ENCODE results near the gene ZNF683. TPM values are rescaled to one million over a fixed set of nuclear protein-coding genes. Genes with fewer than 3 reads are reported as not detected.

Gene ZNF683
- total RNA-seq, 2 donors from 2014 or later, result not detected

GRCh38 chr1:26368006-26368405 lies 4.5 kb downstream of the ZNF683 start:
- WGBS, 2 experiments (ENCODE audit: insufficient coverage in 1 of 2, insufficient read length in 1 of 2), result 83 to 100% methylated on average over 2 to 4 of the region's 4 CpGs
- H3K27ac Mint-ChIP-seq, result no peak overlapping the region
- Histone ChIP-seq H3K27me3 (ENCODE audit: control insufficient read depth, insufficient read depth, low read length, poor library complexity, severe bottlenecking) (peaks cover 8% of the 10 kb centered on the region), H3K27ac (ENCODE audit: low read depth, low read length) (no peak overlapping the region), H3K4me3 (ENCODE audit: low read length) (no peak overlapping the region), H3K9me3 (ENCODE audit: control insufficient read depth, low read length) (peaks cover 7% of the 10 kb centered on the region), H3K9ac (ENCODE audit: extremely low read depth, low read length, poor library complexity, severe bottlenecking) (no peak overlapping the region), H3K36me3 (ENCODE audit: control insufficient read depth, insufficient read depth, low read length) (no peaks in the 10 kb centered on the region), H3K4me1 (ENCODE audit: control insufficient read depth, insufficient read depth, low read length) (no peaks in the 10 kb centered on the region)
- H3K4me1 Mint-ChIP-seq, result peaks cover 2% of the 10 kb centered on the region
- H3K27me3 Mint-ChIP-seq (ENCODE audit: insufficient read depth), result peaks cover 34% of the 10 kb centered on the region
- no peak for TF ChIP-seq CTCF (conservative IDR thresholded peaks at IDR 0.05)
- peaks cover 8% of the 10 kb centered on the region for H3K9me3 Mint-ChIP-seq
- H3K4me3 Mint-ChIP-seq, result no peak overlapping the region
- H3K36me3 Mint-ChIP-seq (ENCODE audit: low read depth), result no peaks in the 10 kb centered on the region
- no peak for DNase-seq

GRCh38 chr1:26367441-26367840 lies 5.1 kb downstream of the ZNF683 start:
- Mint-ChIP-seq H3K4me3 (no peak overlapping the region), H3K4me1 (peaks cover 2% of the 10 kb centered on the region), H3K9me3 (peaks cover 8% of the 10 kb centered on the region), H3K27ac (no peak overlapping the region), H3K36me3 (ENCODE audit: low read depth) (no peaks in the 10 kb centered on the region), H3K27me3 (ENCODE audit: insufficient read depth) (peaks cover 39% of the 10 kb centered on the region)
- H3K27ac ChIP-seq (ENCODE audit: low read depth, low read length), result no peak overlapping the region
- TF ChIP-seq CTCF (conservative IDR thresholded peaks at IDR 0.05), result no peak
- H3K27me3 ChIP-seq (ENCODE audit: control insufficient read depth, insufficient read depth, low read length, poor library complexity, severe bottlenecking), result peaks cover 10% of the 10 kb centered on the region
- H3K9me3 ChIP-seq (ENCODE audit: control insufficient read depth, low read length), result peaks cover 7% of the 10 kb centered on the region
- WGBS, 2 experiments (ENCODE audit: insufficient coverage in 1 of 2, insufficient read length in 1 of 2), result 86 to 92% methylated on average over 4 to 6 of the region's 6 CpGs
- no peak overlapping the region for H3K9ac ChIP-seq (ENCODE audit: extremely low read depth, low read length, poor library complexity, severe bottlenecking)
- H3K4me1 ChIP-seq (ENCODE audit: control insufficient read depth, insufficient read depth, low read length), result no peaks in the 10 kb centered on the region
- no peak for DNase-seq
- H3K4me3 ChIP-seq (ENCODE audit: low read length), result no peak overlapping the region
- H3K36me3 ChIP-seq (ENCODE audit: control insufficient read depth, insufficient read depth, low read length), result no peaks in the 10 kb centered on the region

- H3K27me3 Mint-ChIP-seq (ENCODE audit: insufficient read depth), result peaks cover 57% of the 10 kb centered on the region
- Histone ChIP-seq H3K36me3 (ENCODE audit: control insufficient read depth, insufficient read depth, low read length) (no peaks in the 10 kb centered on the region), H3K9ac (ENCODE audit: extremely low read depth, low read length, poor library complexity, severe bottlenecking) (no peak overlapping the region), H3K4me1 (ENCODE audit: control insufficient read depth, insufficient read depth, low read length) (peaks cover 4% of the 10 kb centered on the region), H3K9me3 (ENCODE audit: control insufficient read depth, low read length) (no peaks in the 10 kb centered on the region), H3K4me3 (ENCODE audit: low read length) (no peak overlapping the region), H3K27me3 (ENCODE audit: control insufficient read depth, insufficient read depth, low read length, poor library complexity, severe bottlenecking) (peaks cover 34% of the 10 kb centered on the region), H3K27ac (ENCODE audit: low read depth, low read length) (no peak overlapping the region)
- no peak for TF ChIP-seq CTCF (conservative IDR thresholded peaks at IDR 0.05)
- peaks cover 7% of the 10 kb centered on the region for H3K4me1 Mint-ChIP-seq
- H3K27ac Mint-ChIP-seq, result no peak overlapping the region
- WGBS, 2 experiments (ENCODE audit: insufficient coverage in 1 of 2, insufficient read length in 1 of 2), result 91 to 93% methylated on average over 8 to 9 of the region's 9 CpGs
- no peak for DNase-seq
- no peaks in the 10 kb centered on the region for H3K9me3 Mint-ChIP-seq
- no peaks in the 10 kb centered on the region for H3K36me3 Mint-ChIP-seq (ENCODE audit: low read depth)
- no peak overlapping the region for H3K4me3 Mint-ChIP-seq
These were observed 7.6 kb downstream of the ZNF683 start for GRCh38 chr1:26364956-26365355.

Data from endodermal cell (in vitro differentiated cells).